Keratinocyte (primary cell): Measurements from ENCODE around the gene SEMA4A.

Experiments used
- EZH2 ChIP-seq: IDR thresholded peaks from one replicate; pipeline ENCODE4 v1.6.1; 2012; ENCODE audit warnings: inconsistent platforms, mild to moderate bottlenecking, low read length, moderate library complexity
- TF ChIP-seq, protein P1 (sequence below), 3 experiments: IDR thresholded peaks in 1 of 3; conservative IDR thresholded peaks in 1 of 3; optimal IDR thresholded peaks in 1 of 3; 2 replicates in 2 of 3; 3 replicates in 1 of 3; pipeline versions ENCODE3 to v1.5.1; 2011; ENCODE audit warnings: low read length in 3 of 3, mild to moderate bottlenecking in 3 of 3, moderate library complexity in 2 of 3, control low read depth in 1 of 3, inconsistent platforms in 1 of 3; ENCODE audit not compliant: insufficient read depth in 2 of 3; ENCODE audit errors: extremely low read depth in 1 of 3

DNA sequence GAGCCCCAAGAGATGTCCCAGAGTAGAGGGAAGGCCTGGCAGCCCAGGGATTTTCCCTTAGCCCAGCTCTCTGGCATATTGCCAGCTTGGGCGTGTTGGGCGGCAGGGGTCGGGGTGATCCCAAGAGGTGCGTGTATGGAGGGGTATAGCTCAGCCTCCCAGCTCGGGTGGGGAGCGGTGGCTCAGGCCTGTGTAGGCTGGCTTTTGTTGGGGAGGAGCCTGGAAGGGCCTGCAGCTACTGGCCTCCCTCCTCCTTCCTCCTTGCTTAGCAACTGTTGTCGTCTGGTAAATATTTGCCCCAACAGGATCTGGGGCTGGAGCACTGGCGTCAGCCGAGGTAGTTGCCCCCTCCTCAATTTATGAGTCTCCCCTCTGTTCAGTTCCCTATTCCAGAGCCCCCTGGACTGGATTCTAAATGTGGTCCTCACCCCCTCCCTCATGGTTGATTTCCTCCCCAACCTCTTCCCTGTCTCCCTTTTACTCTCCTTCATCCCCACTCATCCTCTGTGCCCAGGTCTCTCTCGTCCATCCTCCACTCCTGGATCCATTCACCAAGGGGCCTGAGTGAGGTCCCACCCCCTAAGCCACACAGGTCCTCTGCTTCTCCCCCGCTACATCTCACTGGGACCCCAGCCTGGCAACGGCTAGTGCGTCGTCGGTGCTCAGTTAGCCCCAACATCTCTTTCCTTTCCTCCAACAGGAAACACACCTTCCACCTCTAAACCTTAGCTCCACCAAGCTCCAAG, 49.1 kb upstream of the SEMA4A start:
- TF ChIP-seq, protein P1, sequence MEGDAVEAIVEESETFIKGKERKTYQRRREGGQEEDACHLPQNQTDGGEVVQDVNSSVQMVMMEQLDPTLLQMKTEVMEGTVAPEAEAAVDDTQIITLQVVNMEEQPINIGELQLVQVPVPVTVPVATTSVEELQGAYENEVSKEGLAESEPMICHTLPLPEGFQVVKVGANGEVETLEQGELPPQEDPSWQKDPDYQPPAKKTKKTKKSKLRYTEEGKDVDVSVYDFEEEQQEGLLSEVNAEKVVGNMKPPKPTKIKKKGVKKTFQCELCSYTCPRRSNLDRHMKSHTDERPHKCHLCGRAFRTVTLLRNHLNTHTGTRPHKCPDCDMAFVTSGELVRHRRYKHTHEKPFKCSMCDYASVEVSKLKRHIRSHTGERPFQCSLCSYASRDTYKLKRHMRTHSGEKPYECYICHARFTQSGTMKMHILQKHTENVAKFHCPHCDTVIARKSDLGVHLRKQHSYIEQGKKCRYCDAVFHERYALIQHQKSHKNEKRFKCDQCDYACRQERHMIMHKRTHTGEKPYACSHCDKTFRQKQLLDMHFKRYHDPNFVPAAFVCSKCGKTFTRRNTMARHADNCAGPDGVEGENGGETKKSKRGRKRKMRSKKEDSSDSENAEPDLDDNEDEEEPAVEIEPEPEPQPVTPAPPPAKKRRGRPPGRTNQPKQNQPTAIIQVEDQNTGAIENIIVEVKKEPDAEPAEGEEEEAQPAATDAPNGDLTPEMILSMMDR (optimal IDR thresholded peaks at IDR 0.05 in 1 of 3, IDR thresholded peaks at IDR 0.05 in 1 of 3, conservative IDR thresholded peaks at IDR 0.05 in 1 of 3; ENCODE audit: extremely low read depth in 1 of 3, insufficient read depth in 2 of 3, low read length in 3 of 3) = no peak
- TF ChIP-seq EZH2 = no peak
